ENCODE data around the gene MMP15.

Gene MMP15

GRCh38 chr16:58020628-58021521 is 4.7 kb upstream of the MMP15 start:
- no peak for DNase-seq

- DNase-seq, result no peak
Observed at GRCh38 chr16:58021661-58022551, 3.6 kb upstream of the MMP15 start.

- DNase-seq, result no peak
Observed at GRCh38 chr16:58022601-58023371, 2.8 kb upstream of the MMP15 start.

GRCh38 chr16:58024486-58025350 is 836 bp upstream of the MMP15 start:
- DNase-seq, result no peak

- DNase-seq, result no peak
Observed at GRCh38 chr16:58026139-58026704, 668 bp downstream of the MMP15 start.

GRCh38 chr16:58026705-58027160 is 1.2 kb downstream of the MMP15 start:
- no peak for DNase-seq

GRCh38 chr16:58027161-58027915 is 1.8 kb downstream of the MMP15 start:
- no peak for DNase-seq

- no peak for DNase-seq
Observed at GRCh38 chr16:58027916-58028455, 2.4 kb downstream of the MMP15 start.

GRCh38 chr16:58028541-58029070 is 3.1 kb downstream of the MMP15 start:
- no peak for DNase-seq

- no peak for DNase-seq
Observed at GRCh38 chr16:58029410-58029809, 3.9 kb downstream of the MMP15 start.

GRCh38 chr16:58030136-58030840 is 4.7 kb downstream of the MMP15 start:
- DNase-seq, result no peak

- no peak for DNase-seq
Observed at GRCh38 chr16:58031016-58031800, 5.7 kb downstream of the MMP15 start.

GRCh38 chr16:58032710-58033293 is 7.2 kb downstream of the MMP15 start:
- no peak for DNase-seq

- DNase-seq, result no peak
Observed at GRCh38 chr16:58034128-58034685, 8.7 kb downstream of the MMP15 start.

GRCh38 chr16:58034774-58035173 is 9.2 kb downstream of the MMP15 start:
- DNase-seq, result no peak

GRCh38 chr16:58035356-58036170 is 10.0 kb downstream of the MMP15 start:
- no peak for DNase-seq

- no peak for DNase-seq
Observed at GRCh38 chr16:58036943-58037342, 11.4 kb downstream of the MMP15 start.

All from NCI-H748 treated with DMSO at 0.1 percent for 48 hours (cell line).